Stimulated activated CD4-positive, alpha-beta T cell treated with anti-CD3 and anti-CD28 coated beads, Interleukin-4, amount 100 ng/mL, for 4 hours (primary cell): ENCODE data around the gene CSPG5.

Experiments used
- DNase-seq, 2 experiments: peaks; one replicate each; pipeline ENCODE4 v3.0.0-alpha.2; 2020

CSPG5 gene

GRCh38 chr3:47586746-47587145, 8.1 kb upstream of the CSPG5 start:
- no peak for DNase-seq

GRCh38 chr3:47583320-47584075, 4.8 kb upstream of the CSPG5 start:
- no peak for DNase-seq

DNA sequence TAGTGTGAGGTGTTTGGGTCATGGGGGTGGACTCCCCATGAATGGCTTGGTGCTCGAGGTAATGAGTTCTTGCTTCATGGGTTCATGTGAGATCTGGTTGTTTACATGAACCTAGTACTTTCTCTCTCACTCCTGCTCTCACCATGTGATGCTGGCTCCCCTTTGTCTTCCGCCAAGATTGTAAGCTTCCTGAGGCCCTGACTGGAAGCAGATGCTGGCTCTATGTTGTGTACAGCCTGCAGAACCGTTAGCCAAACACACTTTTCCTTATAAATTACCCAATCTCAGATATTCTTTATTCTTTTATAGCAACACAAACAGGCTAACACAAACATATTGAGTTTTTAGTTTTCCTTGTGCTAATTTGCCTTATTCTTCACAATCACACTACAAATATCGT, 3.2 kb upstream of the CSPG5 start:
- DNase-seq, result no peak

DNA sequence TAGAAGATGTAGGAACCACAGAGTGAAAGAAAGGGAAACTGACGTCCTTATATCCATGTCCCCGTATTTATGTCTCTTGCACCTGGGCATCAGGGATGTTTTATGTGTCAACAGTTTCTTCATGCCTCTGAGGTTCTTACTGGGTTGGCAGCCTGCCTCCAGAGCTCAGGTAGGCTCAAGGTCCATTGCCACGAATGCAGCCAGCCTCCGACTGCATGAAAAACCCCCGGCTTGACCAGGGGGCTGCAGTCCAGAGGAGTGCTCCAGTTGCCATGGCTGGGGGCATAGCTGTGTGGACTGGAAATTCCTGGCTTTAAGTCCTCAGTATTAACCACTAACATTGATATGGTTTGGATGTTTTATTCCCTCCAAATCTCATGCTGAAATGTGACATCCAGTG, 2.8 kb upstream of the CSPG5 start:
- no peak for DNase-seq

- no peak for DNase-seq
Measured at GRCh38 chr3:47580481-47580880, 1.8 kb upstream of the CSPG5 start.

- DNase-seq, result no peak
Measured at GRCh38 chr3:47579875-47580274, 1.2 kb upstream of the CSPG5 start.

GRCh38 chr3:47578119-47578632, 489 bp downstream of the CSPG5 start:
- DNase-seq, result peak; percentile 27 to 43

DNA sequence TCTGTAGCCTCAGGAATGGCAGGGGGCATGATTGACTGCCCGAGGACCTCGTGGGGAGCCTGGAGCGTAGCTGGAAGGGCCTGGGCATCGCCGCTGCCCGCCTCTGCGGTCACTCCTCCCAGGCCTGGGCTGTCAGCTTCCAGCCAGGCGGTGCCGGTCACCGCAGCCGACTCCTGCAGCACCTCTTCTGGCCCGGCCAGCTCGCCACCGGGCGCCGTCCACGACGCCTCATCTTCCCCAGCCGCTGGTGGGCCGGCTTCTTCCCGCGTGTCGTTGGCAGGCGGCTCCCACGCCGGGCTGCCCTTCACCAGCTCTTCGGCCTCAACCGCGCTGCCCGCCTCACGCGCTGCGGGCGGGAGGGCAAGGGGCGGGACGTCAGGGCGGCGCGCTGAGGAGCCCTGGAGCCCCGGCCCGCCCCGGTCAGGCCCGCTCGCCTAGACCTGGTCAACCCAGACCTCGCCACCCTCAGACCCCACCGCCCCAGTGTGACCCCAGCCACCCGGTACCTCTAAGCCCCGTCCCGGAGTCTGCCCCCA, 1.0 kb downstream of the CSPG5 start:
- DNase-seq, result no peak

- no peak for DNase-seq
Measured at GRCh38 chr3:47573190-47574172, 5.2 kb downstream of the CSPG5 start.

DNA sequence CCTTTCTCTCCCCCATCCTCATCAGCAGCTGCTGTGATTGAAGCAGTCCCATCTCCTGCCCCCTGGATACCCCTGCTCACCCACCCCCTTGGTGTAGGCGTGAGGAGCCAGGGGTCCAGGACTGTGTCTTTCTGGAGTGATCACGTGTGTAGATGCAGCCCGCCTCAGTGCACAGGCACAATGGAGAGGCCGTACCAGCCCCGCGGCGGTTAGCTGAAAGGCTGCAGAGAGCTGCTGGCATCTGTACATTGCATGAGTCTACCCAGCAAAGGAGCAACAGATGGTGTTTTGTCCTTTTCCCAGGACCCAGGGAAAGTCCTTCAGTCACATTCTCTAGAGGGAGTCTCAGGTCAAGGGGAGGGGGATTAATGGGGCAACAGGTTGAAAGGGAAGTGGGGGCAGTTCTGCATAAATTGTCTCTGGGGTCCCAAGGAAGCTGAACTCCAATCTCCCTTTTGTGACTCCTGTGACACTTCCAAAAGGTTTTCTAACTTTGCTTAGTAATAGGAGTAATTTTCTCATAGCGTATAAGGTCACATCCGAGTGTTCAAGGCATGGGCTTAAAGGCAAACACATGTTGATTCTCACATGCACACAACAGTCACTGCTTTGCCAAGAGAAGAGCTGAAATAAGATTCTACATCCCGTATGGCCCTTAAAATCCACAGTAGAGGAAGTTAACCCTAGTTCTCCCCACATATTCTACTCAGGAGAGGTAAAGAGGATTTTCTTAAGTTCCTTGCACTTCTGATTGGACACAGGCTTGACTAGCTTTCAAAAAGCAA, 7.1 kb downstream of the CSPG5 start:
- no peak for DNase-seq

DNA sequence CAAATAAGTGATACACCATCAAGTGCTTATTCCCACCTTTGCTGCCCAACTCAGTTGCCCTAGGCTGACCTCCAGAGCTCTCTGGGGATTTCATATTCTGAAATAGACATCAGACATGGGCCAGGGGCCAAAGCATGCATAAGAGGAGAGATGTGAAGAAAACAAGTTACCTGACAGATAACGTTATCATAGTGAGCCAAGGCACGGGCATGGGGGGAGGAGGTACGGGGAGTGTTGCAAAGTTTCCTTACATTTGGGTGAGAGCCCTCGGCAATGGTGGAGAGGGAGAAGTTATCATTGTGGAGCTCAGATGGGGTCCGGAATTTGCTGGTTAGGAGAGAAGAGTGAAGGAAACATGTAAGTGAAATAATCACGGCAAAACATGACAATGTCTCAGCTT, 9.8 kb downstream of the CSPG5 start:
- DNase-seq, result no peak

DNA sequence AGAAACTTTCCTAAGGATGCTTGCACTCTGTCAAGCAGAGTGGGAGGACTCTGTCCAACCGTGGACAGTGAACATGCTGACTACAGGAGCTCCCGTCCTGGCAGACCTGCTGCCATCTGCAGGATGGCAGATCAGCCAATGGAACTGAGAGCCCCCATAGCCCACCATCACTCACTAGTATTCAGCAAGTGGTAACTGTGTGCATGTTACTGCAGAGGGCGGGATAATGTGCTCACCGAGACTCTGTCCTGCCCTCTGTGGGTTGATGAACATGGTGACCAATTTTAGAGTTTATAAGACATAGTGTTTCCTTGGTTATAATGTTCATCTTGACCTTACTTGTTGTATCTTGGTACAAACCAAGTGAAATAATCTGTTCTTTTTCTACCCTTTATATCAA, 11.5 kb downstream of the CSPG5 start:
- DNase-seq, result no peak

DNA sequence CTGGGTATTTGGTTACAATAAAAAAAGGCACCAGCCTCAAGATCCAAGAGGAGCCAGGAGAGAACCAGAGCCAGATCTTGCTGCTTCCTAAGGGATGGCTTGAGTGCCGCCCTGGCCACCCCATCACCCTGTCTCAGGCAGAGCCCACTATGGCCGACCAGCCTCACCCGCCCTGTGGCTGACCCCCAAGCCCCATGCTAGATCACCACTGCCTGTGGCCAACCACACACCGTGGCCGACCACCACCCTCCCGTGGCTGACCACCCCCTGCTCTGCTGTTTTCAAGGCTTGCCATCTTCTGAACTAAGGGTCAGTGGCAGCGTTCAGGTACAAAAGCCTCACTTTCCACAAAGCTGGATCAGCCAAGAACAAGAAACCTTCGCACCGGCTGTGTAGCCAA, 12.0 kb downstream of the CSPG5 start:
- DNase-seq, result no peak

- no peak for DNase-seq
Measured at GRCh38 chr3:47565734-47566550, 12.7 kb downstream of the CSPG5 start.

GRCh38 chr3:47556351-47556750, 22.3 kb downstream of the CSPG5 start:
- no peak for DNase-seq

DNA sequence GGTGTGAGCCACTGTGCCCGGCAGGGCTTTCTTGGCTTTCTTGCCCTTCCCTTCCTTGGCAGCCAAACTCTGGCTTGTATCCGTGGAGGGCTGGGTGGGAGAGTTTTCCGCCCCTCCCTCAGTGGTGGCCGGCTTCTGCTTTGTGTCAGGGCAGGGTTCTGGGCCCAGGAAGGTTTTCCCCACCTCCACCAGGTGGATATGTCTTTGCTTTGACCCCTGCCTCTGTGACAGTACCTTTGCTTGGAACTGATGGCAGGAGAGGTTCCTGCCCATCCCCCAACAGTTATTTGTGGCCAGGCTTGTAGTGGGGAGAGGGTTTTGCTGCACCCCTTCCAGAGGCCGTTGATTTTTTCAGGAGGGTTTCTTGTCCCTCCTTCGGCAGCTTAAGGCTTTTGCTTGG, 24.3 kb downstream of the CSPG5 start:
- DNase-seq, result no peak

DNA sequence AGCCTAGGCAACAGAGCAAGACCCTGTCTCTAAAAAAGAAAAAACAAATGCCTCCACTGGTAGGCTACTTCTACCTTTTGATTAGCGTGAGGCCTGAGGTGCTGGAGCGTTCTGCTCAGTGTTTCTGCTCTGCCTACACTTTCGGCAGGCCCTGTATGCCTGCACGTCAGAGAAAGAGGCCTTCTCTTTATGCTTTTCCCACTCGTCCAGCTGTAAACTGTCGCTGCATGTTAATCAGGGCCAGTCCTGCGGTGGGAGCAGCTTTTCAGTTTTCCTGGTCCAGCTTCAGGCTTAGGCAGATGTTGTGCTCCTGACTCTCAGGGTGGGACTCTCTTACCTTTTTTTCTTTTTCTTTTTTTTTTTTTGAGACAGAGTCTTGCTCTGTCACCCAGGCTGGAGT, 25.3 kb downstream of the CSPG5 start:
- no peak for DNase-seq

DNA sequence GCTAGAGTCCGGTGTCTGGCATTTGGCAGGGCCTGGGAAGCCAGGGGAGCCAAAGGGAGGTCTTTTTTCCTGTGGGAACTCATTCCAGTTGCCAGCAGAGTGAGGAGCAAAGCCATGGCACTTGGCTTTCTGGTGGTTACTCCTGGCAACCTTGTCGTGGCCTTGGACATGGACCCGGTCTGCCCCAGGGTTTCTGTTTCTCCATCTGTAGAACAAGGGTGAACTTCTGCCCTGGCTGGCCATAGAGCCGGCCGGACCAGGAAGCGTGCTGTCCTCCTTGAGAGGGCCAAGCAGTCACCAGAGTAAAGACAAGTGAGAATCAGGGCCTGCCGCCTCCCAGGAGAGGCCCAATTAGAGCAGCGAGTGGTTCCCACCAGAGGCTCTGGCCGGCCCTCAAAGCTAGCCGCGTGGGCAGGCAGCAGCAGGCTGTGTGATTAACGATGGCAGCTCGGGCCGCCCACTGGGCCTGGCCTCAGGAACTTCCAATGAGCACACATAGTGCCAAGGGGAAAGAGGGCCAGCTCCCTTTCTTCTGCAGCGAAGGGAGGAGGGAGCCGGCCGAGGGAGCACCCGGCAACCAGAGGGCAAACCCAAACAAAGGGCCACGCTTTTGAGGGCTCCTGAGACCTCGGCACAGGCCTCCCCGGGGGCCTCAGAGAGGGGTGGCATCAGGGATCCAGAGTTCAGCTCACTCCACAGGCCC, 36.0 kb downstream of the CSPG5 start:
- no peak for DNase-seq

DNA sequence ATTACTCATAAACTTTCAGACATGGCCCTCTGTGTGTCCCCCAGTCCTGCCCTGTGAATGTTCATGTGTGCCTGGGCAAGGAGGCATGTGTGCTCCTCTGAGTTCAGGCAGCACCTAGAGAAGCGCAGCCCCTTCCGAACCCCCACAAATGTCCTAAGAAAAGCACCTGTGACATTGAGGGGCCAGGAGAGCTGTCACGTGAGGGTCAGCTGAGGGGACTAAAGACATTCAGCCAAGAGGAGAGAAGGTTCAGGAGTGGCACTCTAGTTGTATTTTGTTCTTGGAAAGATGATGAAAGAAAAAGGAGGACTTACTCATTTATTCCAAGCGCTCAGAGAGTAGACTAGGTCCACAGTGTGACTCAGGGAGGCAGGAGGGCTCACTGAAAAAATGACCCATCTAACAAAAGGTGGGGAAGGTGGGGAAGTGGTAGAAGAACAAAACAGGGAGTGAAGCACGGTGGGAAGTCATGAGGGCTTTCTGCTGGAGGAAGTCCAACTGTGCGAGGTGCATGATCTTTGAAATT, 37.0 kb downstream of the CSPG5 start:
- no peak for DNase-seq

GRCh38 chr3:47540281-47540680, 38.4 kb downstream of the CSPG5 start:
- DNase-seq, result no peak

GRCh38 chr3:47536967-47537366, 41.7 kb downstream of the CSPG5 start:
- DNase-seq, result no peak
